GM21619 (cell line): ENCODE data around the gene TRIM67.

Experiments
- ATAC-seq: cut with Tn5 transposase; IDR thresholded peaks from one replicate; pipeline ENCODE4 v1.9.1; 2021; ENCODE audit not compliant: unreplicated experiment

TRIM67 gene

DNA sequence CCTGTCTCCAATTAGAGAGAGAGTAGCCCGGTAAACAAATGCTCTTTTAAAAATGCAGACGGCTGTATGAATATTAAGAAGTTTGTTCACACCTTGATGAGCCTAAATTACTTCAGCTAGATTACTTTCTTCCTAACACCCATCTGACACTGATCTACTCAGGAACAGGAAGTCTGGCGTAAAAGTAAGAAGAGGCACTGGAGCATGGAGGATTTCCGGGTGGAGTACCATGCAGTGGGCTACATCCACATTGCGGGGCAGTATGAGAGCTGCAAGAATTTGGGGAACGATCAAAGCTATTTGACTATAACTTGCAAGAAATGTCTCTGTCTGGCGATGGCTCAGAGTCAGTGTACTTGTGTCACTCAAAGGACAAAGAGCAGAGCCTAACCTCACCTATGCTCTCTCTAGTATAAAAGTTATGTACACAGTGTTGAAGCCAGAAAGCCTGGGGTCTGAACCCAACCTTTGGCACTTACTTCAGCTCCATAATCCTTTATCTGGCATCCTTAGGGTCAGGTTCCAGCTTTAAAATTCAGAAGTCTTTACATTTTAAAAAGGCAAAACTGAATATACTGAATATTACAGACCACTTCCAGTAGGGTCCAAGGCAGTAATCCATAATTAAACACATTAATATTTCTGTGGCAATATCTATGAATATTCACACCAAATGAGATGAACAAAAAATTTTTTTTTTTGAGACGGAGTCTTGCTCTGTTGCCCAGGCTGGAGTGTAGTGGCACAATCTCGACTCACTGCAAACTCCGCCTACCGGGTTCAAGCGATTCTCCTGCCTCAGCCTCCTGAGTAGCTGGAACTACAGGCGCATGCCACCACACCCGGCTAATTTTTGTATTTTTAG is 71.2 kb downstream of the TRIM67 start:
- peak; percentile 80 for ATAC-seq

- ATAC-seq: no peak
Observed at GRCh38 chr1:231233735-231234417, 72.0 kb downstream of the TRIM67 start.

DNA sequence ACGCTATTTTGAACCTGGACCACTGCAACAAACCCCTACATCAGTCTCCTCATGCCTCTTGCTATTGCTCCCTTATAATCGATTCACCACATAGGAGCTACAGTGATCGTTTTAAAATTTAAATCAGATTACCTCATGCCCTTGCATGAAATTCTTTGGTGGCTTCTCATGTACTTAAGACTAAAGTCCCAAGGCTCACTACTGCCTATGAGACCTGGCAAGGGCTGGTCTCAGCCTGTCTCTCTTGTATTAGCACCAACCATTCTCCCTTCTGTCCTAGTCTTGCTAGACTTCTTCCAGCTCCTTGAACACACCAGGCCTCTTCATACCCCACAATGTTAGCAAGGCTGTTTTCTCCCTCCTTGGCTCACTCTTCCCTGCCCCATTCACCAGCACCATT is 72.6 kb downstream of the TRIM67 start:
- no peak for ATAC-seq

GRCh38 chr1:231235526-231236207 is 73.8 kb downstream of the TRIM67 start:
- ATAC-seq: no peak

DNA sequence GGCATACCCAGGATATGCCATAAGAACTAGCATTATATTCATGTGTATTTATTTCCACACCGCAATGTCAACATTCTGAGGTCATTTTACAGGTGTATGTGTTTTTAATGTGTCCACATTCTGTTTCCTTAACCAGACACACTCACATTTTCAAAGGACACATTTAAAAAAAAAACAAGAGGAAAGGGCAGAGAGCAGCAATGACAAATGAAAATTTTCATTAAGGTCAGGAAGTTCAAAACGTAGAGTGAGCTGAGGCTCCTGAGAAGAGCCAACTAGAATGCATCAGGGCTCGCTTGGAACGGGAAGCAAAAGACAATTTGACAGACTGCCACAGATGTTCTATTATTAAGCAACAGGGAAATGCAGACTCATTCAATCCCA is 74.3 kb downstream of the TRIM67 start:
- no peak for ATAC-seq

DNA sequence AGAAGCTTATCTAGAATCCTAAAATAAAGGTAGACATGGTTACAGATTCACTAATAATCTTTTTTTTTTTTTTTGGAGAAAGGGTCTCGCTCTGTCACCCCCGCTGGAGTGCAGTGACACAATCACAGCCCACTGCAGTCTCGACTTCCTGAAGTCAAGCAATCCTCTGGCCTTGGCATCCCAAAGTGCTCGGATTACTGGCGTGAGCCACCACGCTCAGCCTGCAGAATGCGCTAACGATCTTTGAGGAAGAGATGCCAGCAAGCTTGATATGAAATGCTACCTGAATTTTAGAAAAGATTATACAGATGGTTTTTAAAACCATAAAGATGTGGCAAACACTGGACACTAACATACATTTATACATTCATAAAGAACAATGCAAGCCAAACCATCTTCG is 75.1 kb downstream of the TRIM67 start:
- ATAC-seq: no peak

DNA sequence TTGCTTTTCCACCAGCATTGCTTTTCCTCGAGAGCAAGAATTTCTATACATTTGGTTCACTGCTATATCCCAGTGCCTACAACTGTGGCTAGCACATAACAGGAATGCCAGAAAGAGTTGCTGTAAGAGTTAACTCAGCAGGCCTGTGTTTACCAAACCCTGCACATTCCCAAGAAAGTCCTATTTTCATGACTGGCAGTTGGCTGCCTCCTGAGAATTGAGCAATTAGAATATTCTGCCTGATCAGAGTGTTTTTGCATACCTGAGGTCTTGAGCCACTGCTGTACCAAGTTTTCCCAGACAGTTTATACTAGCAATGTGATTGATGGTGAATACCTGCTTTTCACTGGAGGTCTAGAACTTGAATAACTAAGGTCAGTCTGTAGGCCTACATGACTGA is 76.4 kb downstream of the TRIM67 start:
- ATAC-seq: no peak

DNA sequence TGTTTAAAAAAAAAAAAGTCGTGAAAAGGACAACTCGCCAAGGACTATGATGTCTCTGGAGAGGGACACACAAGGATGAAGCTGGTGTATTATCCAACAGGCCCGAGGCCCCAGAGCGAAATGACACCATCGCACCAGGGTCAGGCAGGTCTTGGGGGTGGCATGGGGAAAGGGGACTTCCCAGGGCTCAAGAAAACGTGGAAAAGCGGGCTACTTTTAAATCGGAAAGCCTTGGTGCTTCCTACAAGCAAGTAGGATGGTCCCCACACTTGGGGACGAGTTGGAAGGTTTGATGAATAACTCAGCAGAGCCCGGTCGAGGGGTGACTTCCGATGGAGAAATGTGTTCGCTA is 78.6 kb downstream of the TRIM67 start:
- ATAC-seq: peak; percentile 4

GRCh38 chr1:231240883-231241735 is 79.3 kb downstream of the TRIM67 start, which contains the start of gene GNPAT:
Gene GNPAT (plus strand): TSS chr1:231241212. CDS start chr1:231241379, 167 bp downstream.
- peak; percentile 93 for ATAC-seq

GRCh38 chr1:231241750-231242149 is 79.9 kb downstream of the TRIM67 start:
- no peak for ATAC-seq

GRCh38 chr1:231242516-231243198 is 80.8 kb downstream of the TRIM67 start:
- ATAC-seq: no peak

DNA sequence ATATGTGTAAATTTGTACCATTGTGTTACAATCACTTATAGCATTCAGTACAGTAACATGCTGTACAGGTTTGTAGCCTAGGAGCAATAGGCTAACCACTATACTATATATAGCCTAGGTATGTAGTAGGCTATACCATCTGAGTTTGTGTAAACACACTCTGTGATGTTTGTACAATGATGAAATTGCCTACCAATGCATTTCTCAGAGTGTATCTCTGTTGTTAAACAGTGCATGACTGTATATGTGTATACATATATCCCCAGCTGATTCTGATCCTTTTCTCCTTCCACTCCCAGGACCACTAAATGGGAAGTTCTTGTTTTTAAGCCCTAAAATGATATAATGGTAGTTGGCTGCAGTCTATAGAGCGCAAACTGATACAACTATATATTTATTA is 86.9 kb downstream of the TRIM67 start:
- ATAC-seq: no peak

- no peak for ATAC-seq
Observed at GRCh38 chr1:231252336-231252735, 90.5 kb downstream of the TRIM67 start.

- ATAC-seq: no peak
Observed at GRCh38 chr1:231260351-231260750, 98.5 kb downstream of the TRIM67 start.

DNA sequence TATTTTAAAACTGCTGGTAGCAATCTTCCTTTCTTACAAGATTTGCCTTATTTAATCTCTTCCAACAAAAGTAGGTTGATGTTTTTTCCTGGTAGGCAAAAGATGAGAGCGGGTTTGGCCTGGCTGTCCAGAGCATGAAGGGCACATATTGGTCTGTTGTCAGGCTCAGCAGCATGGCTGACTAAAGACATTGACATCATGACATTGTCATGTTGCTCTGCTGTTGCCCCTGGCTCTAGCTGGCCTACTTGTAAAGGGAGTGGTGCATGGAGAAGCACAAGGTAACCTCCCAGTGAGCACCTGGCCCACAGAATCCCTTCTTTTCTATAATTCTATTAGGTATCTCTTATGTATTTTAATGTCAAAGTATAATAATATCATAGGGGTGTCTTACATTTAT is 102.8 kb downstream of the TRIM67 start:
- no peak for ATAC-seq

DNA sequence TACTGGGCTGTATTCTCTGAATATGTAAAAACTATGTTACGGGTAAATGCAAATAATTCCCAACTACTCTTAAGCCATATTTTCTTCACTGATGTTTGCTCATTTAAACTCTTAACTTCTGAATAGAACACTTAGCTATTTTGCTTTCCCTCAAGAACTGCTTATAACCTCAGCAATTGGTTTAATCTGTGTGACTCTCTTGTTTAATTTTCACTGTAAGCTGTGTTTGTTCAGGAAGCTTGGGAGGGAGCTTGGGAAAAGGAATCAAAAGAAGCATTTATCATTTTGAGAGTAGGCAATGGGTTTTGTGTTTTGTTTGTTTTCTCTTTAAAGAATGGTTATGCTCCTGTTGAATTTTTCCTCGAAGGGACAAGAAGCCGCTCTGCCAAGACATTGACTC is 103.5 kb downstream of the TRIM67 start:
- no peak for ATAC-seq

DNA sequence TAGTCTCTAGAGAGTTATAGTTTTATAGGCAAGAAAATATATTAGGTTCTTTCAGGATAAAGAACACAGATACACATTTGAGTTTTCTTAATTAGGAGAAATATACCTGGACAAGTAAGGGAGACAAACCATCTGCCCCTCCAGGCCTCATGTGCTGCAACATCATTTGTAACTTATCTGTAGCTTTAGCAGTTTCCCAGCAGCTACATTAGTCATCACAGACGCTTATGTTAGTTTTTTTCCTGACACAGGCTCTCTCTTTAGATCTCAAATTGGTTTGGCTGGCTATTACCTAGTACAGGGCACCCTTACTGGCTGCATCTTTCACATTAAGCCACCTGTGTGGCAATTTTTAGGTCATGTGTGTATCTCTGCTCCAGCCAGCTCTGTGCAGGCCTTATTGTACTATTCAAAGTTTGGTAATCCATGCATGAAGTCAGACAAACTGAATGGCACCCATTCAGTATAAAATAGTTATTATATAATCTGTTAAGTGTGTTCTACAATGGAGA is 105.0 kb downstream of the TRIM67 start:
- no peak for ATAC-seq
